HL-60 (cell line): ENCODE data around the gene ZNF664.

Experiments
- CTCF ChIP-seq: IDR thresholded peaks from one replicate; pipeline ENCODE4 v1.5.1; 2011; ENCODE audit warnings: low read length, control low read depth, inconsistent platforms; ENCODE audit not compliant: insufficient read depth
- POLR2AphosphoS5 ChIP-seq: IDR thresholded peaks from 2 replicates; pipeline ENCODE4 v1.6.1; 2012; ENCODE audit warnings: low read depth
- SPI1 ChIP-seq: IDR thresholded peaks from 2 replicates; pipeline ENCODE4 v1.6.1; 2012; ENCODE audit warnings: low read depth, mild to moderate bottlenecking, borderline replicate concordance

DNA sequence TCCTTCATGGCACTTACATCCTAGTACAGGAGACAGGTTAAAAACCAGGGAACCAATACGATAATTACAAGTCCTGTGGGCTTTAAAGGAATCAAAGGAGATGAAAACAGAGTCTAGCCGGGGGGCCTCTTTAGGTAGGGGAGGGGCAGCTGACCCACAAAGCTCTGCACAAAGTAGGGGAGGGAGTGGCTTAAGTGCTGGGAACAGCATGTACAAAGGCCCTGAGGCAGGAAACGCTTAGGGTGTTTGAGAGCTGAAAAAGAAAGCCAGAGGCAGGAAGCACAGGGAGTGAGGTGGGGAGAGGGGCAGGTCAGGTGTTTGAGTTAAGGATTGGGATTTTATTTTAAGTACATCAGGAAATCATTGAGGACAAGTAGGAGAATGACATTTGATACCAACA, 37.7 kb downstream of the ZNF664 start:
- TF ChIP-seq SPI1 (no peak), CTCF (no peak), POLR2AphosphoS5 (no peak)
